Glomerular endothelial cell (primary cell): ENCODE measurements around the gene RAP1GAP2. TPM values are rescaled to one million over a fixed set of nuclear protein-coding genes. Genes with fewer than 3 reads are reported as not detected.
"Not testable (repeated sequence)": the region's sequence is repeated elsewhere in the genome, so short reads cannot be mapped to it uniquely, and the experiment has no call there.

ENCODE experiments used
- DNase-seq: peaks from one replicate; pipeline ENCODE4 v3.0.0-alpha.2; 2011; ENCODE audit warnings: low read depth, low spot score; ENCODE audit errors: extremely low read depth
- total RNA-seq: library from RNA; depleted of rRNA; stranded (reverse); fragments of >200 nt; gene quantifications from 2 replicates; pipeline ENCODE4 v1.2.3, GENCODE V29; 2015

Gene RAP1GAP2
- total RNA-seq, 1 donor from 2014 or later = 5.1 TPM

DNA sequence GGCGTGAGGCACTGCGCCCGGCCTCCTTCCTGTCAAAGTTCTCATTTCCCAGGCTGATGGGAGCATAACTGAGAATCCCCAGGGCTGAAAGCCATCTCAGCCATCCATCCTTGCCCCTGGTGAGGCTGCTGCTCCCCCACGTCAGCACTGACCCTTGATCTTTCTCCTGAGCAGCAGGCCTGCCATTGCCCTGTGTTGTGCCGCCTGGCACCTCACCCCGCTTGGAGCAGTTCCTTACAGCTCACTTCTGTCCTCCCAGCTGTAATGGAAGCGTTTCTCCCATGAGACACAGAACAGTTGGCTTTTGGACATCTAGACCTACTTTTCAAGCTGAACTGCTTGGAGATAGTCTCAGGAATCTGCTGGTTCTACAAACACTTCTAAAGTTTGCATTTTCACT, 215.7 kb downstream of the RAP1GAP2 start:
- no peak for DNase-seq

DNA sequence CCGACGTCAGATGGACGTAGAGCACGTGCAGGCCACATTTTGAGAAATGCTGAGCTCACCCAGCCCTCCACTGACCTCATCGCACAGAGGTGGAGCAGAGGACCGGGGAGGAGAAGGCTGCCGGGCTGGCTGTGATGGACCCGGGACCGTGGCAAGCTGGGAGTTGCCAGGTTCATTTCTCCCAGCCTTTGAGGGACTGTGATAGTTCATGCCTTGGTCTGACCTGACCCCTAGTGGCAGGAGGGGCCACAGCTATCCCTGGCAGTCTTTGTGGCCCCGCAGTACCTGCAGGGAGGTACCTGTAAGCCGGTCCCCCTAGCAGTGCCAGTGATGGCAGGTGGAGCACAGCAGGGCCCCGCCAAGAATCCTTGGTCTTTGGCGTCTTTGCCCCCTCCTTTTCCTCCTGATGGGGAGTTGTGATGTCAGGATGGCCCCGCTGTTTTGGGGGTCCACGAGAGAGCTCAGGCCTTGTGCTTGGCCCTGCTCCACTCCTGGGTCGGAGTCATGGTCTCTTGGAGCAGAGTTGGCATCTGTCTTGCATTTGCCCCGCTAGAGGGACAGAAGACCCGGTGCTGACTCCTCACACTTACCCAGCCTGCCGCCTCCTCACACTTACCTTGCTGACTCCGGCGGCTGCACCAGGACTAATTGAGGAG, 216.8 kb downstream of the RAP1GAP2 start:
- no peak for DNase-seq

DNA sequence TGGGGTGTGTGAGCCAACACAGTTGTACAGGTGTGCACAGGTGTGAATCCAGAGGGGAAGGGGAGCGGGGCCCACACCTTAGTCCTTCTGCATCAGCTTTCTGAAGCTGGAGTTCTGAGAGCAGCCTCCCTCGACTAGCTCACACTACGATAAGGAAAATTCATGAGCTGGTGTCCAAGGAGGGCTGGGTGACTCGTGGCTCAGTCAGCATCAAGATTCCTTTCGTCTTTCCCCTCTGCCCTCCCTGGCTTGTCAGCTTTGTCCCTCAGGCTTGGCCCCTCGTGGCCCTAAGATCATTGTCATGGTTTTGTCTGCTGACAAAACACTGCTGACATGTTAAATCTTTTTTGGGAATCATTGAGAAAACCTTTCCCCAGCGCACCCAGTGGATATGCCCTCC, 219.7 kb downstream of the RAP1GAP2 start:
- DNase-seq = no peak

DNA sequence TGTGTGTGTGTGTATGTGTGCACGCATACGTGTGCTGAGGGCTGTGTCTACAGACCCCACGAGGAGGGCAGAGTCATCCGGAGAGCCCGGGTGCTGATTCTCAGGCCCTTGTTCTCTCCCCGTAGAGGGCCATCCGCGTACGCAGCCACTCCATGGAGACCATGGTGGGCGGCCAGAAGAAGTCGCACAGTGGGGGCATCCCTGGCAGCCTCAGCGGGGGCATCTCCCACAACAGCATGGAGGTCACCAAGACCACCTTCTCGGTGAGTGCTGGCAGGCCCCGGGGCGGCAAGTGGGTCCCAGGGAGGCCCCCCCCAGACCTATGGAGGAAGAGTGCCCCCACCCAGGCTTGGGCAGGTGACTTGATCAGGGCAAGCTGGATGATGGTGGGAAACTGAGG, 221.7 kb downstream of the RAP1GAP2 start:
- no peak for DNase-seq

DNA sequence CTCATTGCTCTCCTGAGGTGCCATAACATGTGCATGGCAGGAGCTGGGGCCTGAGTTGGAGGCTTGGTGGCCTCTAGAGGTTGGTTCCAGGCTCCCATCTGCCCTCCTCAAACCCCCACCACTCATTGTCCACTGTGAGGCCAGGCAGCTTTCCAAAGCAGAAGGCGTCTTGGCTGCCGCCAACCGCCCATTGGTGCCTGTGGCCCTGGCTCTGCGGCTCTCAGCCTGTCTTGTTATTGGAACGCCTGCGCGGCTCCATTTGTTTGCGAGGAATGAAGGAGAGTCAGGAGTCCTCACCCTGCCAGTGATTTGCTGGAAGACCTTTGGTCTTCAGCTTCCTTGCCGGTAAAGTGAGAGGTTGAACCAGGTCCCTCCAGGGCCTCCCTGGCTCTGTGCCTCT, 223.5 kb downstream of the RAP1GAP2 start:
- no peak for DNase-seq

DNA sequence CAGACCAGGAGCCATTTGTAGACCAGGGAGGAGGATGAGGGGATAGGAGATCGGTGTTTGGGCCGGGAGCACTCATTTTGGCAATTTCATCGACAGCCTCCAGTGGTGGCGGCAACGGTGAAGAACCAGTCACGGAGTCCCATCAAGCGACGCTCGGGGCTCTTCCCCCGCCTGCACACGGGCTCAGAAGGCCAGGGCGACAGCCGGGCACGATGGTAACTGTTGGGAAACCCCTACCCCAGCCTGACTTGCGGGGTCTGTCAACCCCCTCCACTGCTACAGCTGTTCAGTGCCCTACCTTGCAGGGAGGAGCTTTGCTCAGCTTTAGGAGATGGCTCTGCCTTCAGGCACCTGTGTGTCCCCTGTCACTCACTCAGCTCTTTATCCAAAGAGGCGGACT, 224.1 kb downstream of the RAP1GAP2 start:
- DNase-seq = no peak

DNA sequence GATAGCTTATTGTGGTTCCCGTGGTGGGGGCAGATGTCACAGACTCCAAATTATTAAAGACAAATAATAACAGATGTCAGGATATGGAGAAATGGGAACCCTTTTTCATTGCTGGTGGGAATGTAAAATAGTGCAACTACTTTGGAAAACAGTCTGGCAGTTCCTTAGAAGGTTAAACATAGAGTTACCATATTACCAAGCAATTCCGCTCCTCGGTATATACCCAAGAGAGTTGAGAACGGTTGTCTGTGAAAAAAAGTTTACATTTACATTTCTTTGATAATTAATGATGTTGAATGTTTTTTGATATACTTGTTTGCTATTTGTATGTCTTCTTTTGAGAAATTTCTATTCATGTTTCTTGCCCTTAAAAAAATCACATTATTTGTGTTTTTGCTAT, 226.0 kb downstream of the RAP1GAP2 start:
- no peak for DNase-seq

DNA sequence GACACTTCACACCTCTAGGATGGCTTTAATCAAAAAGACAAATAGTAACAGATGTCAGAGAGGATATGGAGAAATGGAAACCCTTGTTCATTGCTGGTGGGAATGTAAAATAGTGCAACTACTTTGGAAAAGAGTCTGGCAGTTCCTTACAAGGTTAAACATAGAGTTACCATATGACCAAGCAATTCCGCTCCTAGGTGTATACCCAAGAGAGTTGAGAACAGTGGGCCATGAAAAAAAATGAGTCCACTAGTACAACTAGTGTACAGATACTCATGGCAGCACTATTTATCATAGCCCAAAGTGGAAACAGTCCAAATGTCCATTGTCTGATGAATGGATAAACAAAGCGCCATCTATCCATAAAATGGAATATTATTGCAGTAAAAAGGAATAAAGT, 228.1 kb downstream of the RAP1GAP2 start:
- DNase-seq = no peak

DNA sequence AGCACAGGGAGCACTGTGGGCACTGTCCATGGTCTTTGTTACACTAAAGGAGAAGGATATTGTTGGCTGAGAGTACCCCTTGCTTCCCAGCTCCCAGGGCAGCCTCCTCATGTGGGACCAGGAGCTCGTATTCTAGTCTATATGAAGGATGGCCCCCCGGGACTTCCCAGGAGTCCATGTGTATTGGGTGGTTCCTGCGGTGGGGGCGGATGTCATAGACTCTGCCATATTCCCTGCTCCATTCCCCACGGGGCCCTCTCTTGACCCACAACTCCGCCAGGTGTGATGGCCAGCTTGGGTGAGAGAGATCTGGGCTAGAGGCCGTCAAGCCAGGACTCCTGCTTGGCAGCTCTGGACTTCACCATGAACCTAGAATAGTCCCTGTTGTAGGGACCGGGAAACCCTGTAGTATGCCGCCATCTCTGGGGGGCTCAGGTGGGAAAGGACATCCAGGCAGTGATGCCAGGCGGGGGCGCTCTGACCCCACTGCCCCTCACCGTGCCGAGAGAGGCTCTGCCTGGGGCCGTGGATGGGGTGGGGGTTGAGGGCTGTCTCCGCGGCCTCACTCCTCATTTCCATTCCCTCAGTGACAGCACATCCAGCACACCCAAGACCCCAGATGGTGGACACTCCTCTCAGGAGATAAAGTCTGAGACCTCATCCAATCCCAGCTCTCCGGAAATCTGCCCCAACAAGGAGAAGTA, 229.3 kb downstream of the RAP1GAP2 start:
- DNase-seq = no peak

DNA sequence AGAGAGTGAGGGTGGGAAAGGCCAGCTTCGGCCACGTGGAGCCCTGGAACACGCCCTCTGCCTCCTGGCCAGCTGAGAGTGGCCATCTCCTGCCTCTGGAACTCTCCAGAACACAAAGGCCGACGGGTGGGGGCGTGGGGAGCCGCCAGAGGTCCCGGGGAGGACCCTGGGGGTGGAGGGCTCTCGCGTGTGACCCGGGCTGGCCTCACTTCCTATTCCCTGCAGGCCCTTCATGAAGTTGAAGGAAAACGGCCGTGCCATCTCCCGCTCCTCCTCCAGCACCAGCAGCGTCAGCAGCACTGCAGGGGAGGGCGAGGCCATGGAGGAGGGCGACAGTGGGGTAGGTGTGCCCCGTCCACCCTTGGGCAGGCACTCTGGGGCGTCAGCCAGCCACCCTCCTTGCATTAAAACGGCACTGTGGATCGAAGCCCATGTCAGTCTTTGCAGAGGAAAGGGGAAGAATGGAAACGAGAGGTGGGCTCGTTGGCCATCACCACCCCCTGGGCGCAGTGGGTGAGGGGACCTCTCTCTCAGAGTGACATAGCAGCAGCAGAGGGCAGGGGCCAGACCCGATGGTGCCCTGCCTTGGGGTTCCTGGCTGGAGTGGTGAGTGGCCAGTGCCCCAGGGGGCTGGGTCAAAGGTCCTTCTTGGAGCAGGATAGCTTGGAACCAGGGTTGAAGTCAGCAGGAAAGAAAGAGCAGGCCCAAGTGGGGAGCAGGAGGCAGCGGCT, 230.1 kb downstream of the RAP1GAP2 start:
- DNase-seq = no peak

DNA sequence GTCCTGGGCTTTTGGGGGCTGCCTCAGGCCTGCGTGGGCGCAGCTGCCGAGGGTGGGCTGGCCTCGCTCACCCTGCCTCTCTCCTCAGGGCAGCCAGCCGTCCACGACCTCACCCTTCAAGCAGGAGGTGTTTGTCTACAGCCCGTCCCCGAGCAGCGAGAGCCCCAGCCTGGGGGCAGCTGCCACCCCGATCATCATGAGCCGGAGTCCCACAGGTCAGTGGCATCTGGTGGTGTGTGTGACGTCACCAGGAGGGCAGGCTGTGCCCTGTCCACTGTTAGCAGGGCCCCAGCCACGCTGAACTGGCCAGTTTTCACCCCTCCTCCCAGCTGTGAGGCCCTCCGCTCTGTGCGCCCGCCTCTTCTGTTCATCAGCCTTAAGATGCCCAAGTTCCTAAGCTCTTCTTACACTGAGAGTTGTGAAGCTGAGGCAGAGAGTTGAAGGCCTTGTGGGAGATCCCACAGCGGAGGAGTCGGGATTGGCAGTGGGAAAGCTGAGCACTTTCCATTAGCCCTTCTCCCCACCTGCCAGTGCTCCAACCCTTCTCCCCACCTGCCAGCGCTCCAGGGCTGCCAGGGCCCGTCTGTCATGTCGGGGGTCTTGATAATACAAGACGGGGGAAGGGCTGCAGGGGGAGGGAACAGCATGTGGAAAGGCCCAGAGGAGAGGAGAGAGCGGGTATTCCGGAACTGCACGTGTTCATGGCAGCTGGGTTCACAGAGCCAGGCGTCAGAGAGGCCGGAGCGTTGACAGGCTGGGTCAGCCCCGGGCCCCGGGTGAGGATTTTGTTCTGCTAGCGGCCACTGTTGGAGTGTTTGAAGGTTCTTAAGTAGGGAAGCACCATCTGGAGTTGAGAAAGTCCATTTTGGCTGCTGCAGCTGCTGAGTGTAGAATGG, 230.9 kb downstream of the RAP1GAP2 start:
- no peak for DNase-seq

DNA sequence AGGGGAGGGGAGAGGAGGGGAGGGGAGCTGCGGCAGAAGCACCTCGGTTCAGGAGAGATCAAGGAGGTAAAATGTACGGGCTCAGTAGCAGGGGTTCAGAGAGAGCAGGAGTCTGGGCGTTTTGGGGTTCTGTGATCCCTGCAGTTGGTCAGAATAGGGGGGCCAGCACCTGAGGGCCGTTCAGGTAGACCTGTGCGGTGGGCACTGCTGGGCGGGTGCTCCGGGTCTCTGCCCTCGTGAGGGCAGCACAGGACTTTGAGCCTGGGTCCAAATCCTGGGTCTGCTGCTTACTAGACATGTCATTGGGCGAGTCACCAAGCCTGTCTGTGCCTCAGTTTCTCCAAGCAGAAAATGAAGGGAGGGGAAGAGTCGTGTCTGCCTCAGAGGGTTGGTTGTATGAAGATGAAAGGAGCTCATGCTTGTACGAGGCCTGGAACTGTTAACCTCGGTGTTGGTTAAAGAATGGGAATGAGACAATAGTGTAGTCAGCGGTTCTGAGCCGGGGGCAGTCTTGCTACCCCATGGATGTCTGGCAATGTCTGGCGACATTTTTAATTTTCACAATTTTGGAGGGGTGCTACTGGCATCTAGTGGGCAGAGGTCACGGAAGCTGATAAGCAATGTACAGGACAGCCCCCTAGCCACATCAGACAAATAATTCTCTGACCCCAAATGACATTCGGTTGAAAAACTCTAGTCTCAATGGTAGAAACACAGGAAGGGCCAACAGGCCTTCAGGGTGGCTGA, 231.7 kb downstream of the RAP1GAP2 start:
- DNase-seq = no peak

DNA sequence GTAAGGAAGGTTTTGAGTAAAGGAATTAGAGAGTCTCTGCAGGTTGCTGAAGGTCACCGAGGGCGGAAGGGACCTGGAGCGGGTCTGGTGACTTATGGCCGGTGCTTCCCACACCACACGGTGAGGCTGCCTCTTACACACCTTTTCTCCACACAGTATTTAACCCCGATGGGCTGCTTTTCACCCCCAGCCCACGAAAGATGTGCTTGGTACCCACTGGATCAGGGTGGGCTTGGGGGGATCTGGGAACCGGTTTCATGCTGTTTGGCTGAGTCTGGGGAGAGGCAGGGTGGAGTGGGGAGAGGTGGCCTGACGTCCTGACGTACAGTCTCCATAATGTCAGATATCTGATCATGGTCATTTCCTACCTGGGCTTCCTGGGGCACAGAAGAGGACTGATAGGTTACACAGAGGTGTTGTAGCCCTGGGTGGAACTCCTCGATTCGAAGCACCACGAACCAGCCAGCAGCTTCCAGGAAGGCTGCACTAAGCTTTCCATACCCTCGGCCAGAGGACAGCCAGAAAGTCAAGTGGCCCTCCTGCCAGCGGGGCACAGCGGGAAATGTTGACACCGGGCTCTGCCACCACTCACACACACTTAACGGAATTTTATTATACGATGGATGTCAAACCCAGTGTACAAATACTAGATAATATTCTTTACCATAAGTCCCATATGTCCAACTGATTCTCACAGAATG, 233.1 kb downstream of the RAP1GAP2 start:
- no peak for DNase-seq

DNA sequence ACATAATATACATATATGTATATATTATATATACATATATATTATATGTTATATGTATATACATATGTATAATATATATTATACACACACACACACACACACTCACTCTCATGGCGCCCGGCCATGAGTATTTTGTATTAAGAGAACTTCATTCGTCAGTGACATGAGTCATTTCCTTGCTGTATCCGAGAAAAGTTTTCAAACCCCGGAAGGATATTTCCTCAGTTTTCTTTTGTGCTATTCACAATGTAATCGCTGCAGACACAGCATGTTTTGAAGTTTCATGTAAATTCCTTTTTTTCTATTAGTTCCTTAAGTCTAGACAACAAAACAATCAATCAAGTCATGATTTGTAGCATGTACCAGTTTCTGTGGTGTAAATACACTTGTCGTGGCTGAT, 233.9 kb downstream of the RAP1GAP2 start:
- DNase-seq = peak; percentile 98

DNA sequence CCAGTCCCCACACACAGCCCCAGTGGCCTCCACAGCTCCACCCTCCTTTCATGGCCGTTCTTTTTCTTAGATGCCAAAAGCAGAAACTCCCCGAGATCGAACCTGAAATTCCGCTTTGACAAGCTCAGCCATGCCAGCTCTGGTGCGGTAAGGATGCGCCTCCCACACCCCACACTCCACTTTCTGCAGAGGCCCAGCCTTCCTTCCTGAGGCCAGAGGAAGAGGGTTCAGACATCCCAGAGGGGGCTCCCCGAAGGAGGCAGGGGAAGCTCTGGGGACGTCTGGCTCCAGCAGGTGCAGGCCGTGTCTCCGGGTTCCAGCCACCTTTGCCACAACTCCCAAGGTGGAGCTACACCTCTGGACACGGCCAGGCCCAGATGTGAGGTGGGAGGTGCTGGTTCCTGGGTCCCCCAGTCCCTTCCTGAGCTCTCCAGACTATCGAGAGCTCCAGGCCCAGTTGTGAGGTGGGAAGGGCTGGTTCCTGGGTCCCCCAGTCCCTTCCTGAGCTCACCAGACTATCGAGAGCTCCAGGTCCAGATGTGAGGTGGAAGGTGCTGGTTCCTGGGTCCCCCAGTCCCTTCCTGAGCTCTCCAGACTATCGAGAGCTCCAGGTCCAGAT, 234.7 kb downstream of the RAP1GAP2 start:
- not testable (repeated sequence) for DNase-seq

DNA sequence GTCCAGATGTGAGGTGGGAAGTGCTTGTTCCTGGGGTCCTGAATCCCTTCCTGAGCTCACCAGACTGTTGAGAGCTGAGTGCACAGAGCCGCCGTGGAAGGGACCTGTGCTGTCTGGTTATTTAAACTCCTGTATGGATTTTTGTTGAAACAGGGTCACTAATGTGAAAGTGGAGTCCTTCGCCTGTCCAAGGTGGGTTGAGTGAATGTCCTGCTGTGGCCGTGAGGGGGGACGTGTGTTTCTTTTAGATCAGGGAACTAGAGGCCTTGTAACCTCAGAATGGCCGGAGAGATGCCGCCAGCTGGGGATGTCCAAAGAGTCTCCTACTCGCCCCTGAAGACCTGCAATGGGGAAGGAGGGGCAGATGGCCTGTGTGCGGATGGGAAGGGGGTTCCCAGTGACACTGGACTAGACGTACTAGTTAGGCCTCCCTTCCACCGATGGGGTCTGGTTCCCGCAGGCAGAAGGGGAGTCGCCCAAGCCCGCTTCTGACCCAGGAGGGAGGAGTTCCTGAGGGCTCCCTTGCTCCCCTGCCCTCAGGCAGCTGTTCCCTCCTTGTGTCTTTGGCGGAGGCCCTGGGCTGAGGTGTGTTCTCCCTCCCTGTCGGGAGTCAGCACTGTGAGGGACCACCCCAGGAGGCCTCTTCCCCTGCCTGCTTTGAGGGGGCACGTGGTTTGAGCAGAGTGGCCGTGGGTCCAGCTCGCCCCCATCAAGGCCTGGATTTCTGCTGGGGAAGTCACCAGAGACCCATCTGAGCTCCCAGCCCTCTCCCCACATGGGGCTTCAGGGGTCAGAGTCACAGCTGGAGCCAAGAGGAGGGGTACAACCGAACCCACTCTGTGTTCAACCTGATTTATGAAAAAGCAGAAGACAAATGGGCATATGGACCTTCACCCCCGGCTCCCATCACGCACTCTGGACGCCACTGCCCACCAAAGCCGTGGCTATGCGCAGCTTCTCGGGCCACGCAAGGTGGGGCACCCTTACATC, 236.3 kb downstream of the RAP1GAP2 start:
- no peak for DNase-seq

DNA sequence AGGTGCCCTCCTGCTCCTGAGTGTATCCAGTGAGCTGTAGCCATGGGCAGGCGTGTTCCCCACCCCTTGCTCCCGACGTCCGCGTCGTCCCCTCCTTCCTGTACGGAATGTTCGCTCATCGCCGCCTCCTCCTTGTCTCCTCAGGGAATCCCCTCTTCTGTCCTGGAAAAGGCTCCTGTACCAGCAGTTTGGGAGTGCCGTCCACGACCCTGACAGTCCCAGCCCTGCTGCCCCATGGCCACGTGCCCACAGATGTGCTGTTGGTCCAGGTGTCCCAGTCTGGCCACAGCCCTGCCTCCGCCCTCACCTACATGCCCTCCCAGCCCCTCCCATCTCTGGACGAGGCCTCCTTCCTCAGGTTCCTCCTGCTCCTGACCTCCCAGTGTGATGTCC, 237.0 kb downstream of the RAP1GAP2 start:
- no peak for DNase-seq
